ENCODE results near the gene GALNT2.

The GALNT2 gene

GRCh38 chr1:230226007-230226800 is 159.2 kb downstream of the GALNT2 start:
- Histone ChIP-seq H3K9ac (no peak overlapping the region), H3K4me1 (peaks cover 61% of the 10 kb centered on the region), H4K20me1 (peaks cover 93% of the 10 kb centered on the region), H3K4me3 (no peak overlapping the region), H3K4me2 (no peak overlapping the region), H3K27ac (0 out of 2 replicates have a peak overlapping the region, but pooled peaks have one; percentile 15), H3K36me3 (peaks cover 71% of the 10 kb centered on the region), H3K27me3 (no peaks in the 10 kb centered on the region), H3K9me3 (no peaks in the 10 kb centered on the region)
- TF ChIP-seq Cebpa-rat (IDR thresholded peaks at IDR 0.05), result no peak

- H3K27ac ChIP-seq, result 0 out of 2 replicates have a peak overlapping the region, but pooled peaks have one; percentile 15
- peaks cover 93% of the 10 kb centered on the region for H4K20me1 ChIP-seq
- H3K4me1 ChIP-seq, result peaks cover 61% of the 10 kb centered on the region
- no peak overlapping the region for H3K9ac ChIP-seq
- no peaks in the 10 kb centered on the region for H3K27me3 ChIP-seq
- H3K9me3 ChIP-seq, result no peaks in the 10 kb centered on the region
- H3K36me3 ChIP-seq, result peaks cover 72% of the 10 kb centered on the region
- H3K4me3 ChIP-seq, result no peak overlapping the region
- TF ChIP-seq Cebpa-rat (IDR thresholded peaks at IDR 0.05), result no peak
- no peak overlapping the region for H3K4me2 ChIP-seq
These were observed 159.8 kb downstream of the GALNT2 start for GRCh38 chr1:230226814-230227213.

GRCh38 chr1:230228236-230228897 is 161.3 kb downstream of the GALNT2 start:
- H3K36me3 ChIP-seq, result peaks cover 73% of the 10 kb centered on the region
- H3K4me3 ChIP-seq, result no peak overlapping the region
- no peaks in the 10 kb centered on the region for H3K9me3 ChIP-seq
- H3K27ac ChIP-seq, result no peak overlapping the region
- no peaks in the 10 kb centered on the region for H3K27me3 ChIP-seq
- peaks cover 93% of the 10 kb centered on the region for H4K20me1 ChIP-seq
- H3K4me2 ChIP-seq, result no peak overlapping the region
- H3K4me1 ChIP-seq, result peaks cover 59% of the 10 kb centered on the region
- no peak overlapping the region for H3K9ac ChIP-seq
- TF ChIP-seq Cebpa-rat (IDR thresholded peaks at IDR 0.05), result no peak

- no peak for TF ChIP-seq Cebpa-rat (IDR thresholded peaks at IDR 0.05)
- Histone ChIP-seq H3K4me3 (no peak overlapping the region), H3K9ac (no peak overlapping the region), H3K27ac (no peak overlapping the region), H3K9me3 (no peaks in the 10 kb centered on the region), H3K27me3 (no peaks in the 10 kb centered on the region), H4K20me1 (peaks cover 93% of the 10 kb centered on the region), H3K4me1 (peaks cover 48% of the 10 kb centered on the region), H3K4me2 (peak overlapping the region; percentile 80), H3K36me3 (peaks cover 74% of the 10 kb centered on the region)
These were observed 163.2 kb downstream of the GALNT2 start for GRCh38 chr1:230230273-230230672.

GRCh38 chr1:230230948-230231773 is 164.1 kb downstream of the GALNT2 start:
- H3K9ac ChIP-seq, result peak overlapping the region; percentile 3; the same call in 1 of the 2 replicates
- H3K36me3 ChIP-seq, result peaks cover 74% of the 10 kb centered on the region
- peak overlapping the region; percentile 80 for H3K4me2 ChIP-seq
- no peaks in the 10 kb centered on the region for H3K27me3 ChIP-seq
- no peak for TF ChIP-seq Cebpa-rat (IDR thresholded peaks at IDR 0.05)
- H3K27ac ChIP-seq, result peak overlapping the region; percentile 23
- H3K4me3 ChIP-seq, result peak overlapping the region; percentile 29; the same call in 1 of the 2 replicates
- peaks cover 93% of the 10 kb centered on the region for H4K20me1 ChIP-seq
- H3K4me1 ChIP-seq, result peaks cover 47% of the 10 kb centered on the region
- no peaks in the 10 kb centered on the region for H3K9me3 ChIP-seq

GRCh38 chr1:230231774-230232145 is 164.7 kb downstream of the GALNT2 start:
- H3K4me2 ChIP-seq, result peak overlapping the region; percentile 80

GRCh38 chr1:230232371-230232771 is 165.3 kb downstream of the GALNT2 start:
- Histone ChIP-seq H3K27ac (no peak overlapping the region), H3K4me2 (peak overlapping the region; percentile 80), H4K20me1 (peaks cover 99% of the 10 kb centered on the region), H3K36me3 (peaks cover 80% of the 10 kb centered on the region), H3K9ac (peak overlapping the region; percentile 3; the same call in 1 of the 2 replicates), H3K4me3 (peak overlapping the region; percentile 29; the same call in 1 of the 2 replicates), H3K9me3 (no peaks in the 10 kb centered on the region), H3K4me1 (peaks cover 42% of the 10 kb centered on the region), H3K27me3 (no peaks in the 10 kb centered on the region)
- TF ChIP-seq Cebpa-rat (IDR thresholded peaks at IDR 0.05), result no peak

More at GRCh38 chr1:230231774-230232145, 164.7 kb downstream of the GALNT2 start:
- Histone ChIP-seq H3K4me1 (peaks cover 42% of the 10 kb centered on the region), H3K27ac (peak overlapping the region; percentile 23; the same call in 1 of the 2 replicates), H3K4me3 (peak overlapping the region; percentile 29; the same call in 1 of the 2 replicates), H4K20me1 (peaks cover 93% of the 10 kb centered on the region), H3K36me3 (peaks cover 74% of the 10 kb centered on the region), H3K9ac (peak overlapping the region; percentile 3; the same call in 1 of the 2 replicates), H3K27me3 (no peaks in the 10 kb centered on the region), H3K9me3 (no peaks in the 10 kb centered on the region)
- TF ChIP-seq Cebpa-rat (IDR thresholded peaks at IDR 0.05), result no peak

- no peaks in the 10 kb centered on the region for H3K27me3 ChIP-seq
- H3K27ac ChIP-seq, result no peak overlapping the region
- H4K20me1 ChIP-seq, result peaks cover 98% of the 10 kb centered on the region
- TF ChIP-seq Cebpa-rat (IDR thresholded peaks at IDR 0.05), result no peak
- H3K4me2 ChIP-seq, result no peak overlapping the region
- no peaks in the 10 kb centered on the region for H3K9me3 ChIP-seq
- peaks cover 42% of the 10 kb centered on the region for H3K4me1 ChIP-seq
- peaks cover 81% of the 10 kb centered on the region for H3K36me3 ChIP-seq
- no peak overlapping the region for H3K9ac ChIP-seq
- no peak overlapping the region for H3K4me3 ChIP-seq
These were observed 166.7 kb downstream of the GALNT2 start for GRCh38 chr1:230233786-230234185.

- Histone ChIP-seq H3K4me2 (no peak overlapping the region), H3K9ac (no peak overlapping the region), H3K9me3 (peaks cover 5% of the 10 kb centered on the region; the same call in 1 of the 2 replicates), H3K4me3 (no peak overlapping the region), H3K27ac (no peak overlapping the region), H3K4me1 (peaks cover 35% of the 10 kb centered on the region), H4K20me1 (peaks cover 94% of the 10 kb centered on the region), H3K36me3 (peaks cover 80% of the 10 kb centered on the region), H3K27me3 (no peaks in the 10 kb centered on the region)
- TF ChIP-seq Cebpa-rat (IDR thresholded peaks at IDR 0.05), result no peak
These were observed 168.8 kb downstream of the GALNT2 start for GRCh38 chr1:230235876-230236275.
